ENCODE results near the gene ZFX. TPM values are rescaled to one million over a fixed set of nuclear protein-coding genes. Genes with fewer than 3 reads are reported as not detected.

Gene ZFX
- total RNA-seq, 1 experiment from 2014 or later: 66.8 TPM

- Histone ChIP-seq H3T11ph (ENCODE audit: low read length) (no peak overlapping the region), H2BK15ac (ENCODE audit: low read depth, low read length) (no peak overlapping the region), H3K18ac (ENCODE audit: insufficient read length, low read depth, low read length) (no peak overlapping the region), H3K27me3 (ENCODE audit: insufficient read depth, low read length) (no peaks in the 10 kb centered on the region; the same call in 1 of the 2 replicates), H3K9me3 (ENCODE audit: control insufficient read depth, low read depth, low read length) (no peaks in the 10 kb centered on the region), H3K23ac (ENCODE audit: insufficient read length, low read depth, low read length) (no peak overlapping the region), H3K27ac (ENCODE audit: insufficient read length, low read depth, low read length) (no peak overlapping the region), H2BK20ac (ENCODE audit: low read depth, low read length, poor library complexity, severe bottlenecking) (no peak overlapping the region), H4K20me1 (ENCODE audit: control insufficient read depth, insufficient read depth, insufficient read length) (no peaks in the 10 kb centered on the region), H4K8ac (replicated peaks; ENCODE audit: insufficient read length, low read depth, low read length) (no peak overlapping the region), H4K5ac (ENCODE audit: insufficient read length, low read depth, low read length) (no peak overlapping the region), H3K4me1 (ENCODE audit: insufficient read depth, low read length) (no peaks in the 10 kb centered on the region), H2BK120ac (ENCODE audit: low read depth, low read length, poor library complexity, severe bottlenecking) (no peak overlapping the region), H2AK5ac (ENCODE audit: insufficient read length, low read length) (no peak overlapping the region), H4K91ac (ENCODE audit: insufficient read length, low read depth, low read length) (no peak overlapping the region), H2BK5ac (ENCODE audit: insufficient read length, low read length) (no peak overlapping the region), H3K9ac (ENCODE audit: extremely low read depth, insufficient read length, low read length) (no peak overlapping the region), H3K79me1 (ENCODE audit: insufficient read depth, low read depth, low read length, poor library complexity, severe bottlenecking) (peaks cover 7% of the 10 kb centered on the region), H3K4ac (ENCODE audit: low read depth, low read length) (no peak overlapping the region), H3K79me2 (ENCODE audit: insufficient read depth, low read length) (peaks cover 5% of the 10 kb centered on the region; the same call in 1 of the 2 replicates), H2AFZ (ENCODE audit: low read length) (no peak overlapping the region), H3K23me2 (ENCODE audit: insufficient read length, low read depth, low read length, poor library complexity, severe bottlenecking) (no peaks in the 10 kb centered on the region), H2BK12ac (ENCODE audit: insufficient read length, low read depth, low read length) (no peak overlapping the region), H3K4me2 (ENCODE audit: insufficient read depth, insufficient read length, low read length) (no peak overlapping the region), H3K56ac (ENCODE audit: insufficient read length, low read depth, low read length) (no peak overlapping the region), H3K14ac (ENCODE audit: insufficient read depth, low read length) (no peak overlapping the region)
- no peak overlapping the region for H3K4me3 Mint-ChIP-seq
- TF ChIP-seq CTCF (conservative IDR thresholded peaks at IDR 0.05): no peak
- no peak for DNase-seq
- H3K9me3 Mint-ChIP-seq: no peaks in the 10 kb centered on the region
- H3K4me1 Mint-ChIP-seq: peaks cover 10 to 11% of the 10 kb centered on the region in 2 experiments; a peak in 3 of 4 replicates
- WGBS (ENCODE audit: extremely low coverage, insufficient read length, low lambda C conversion rate): no CpG with 5 or more reads among the region's 2 CpGs
- H3K36me3 Mint-ChIP-seq (ENCODE audit: insufficient read depth in 1 of 3, low read depth in 3 of 3): peaks cover 5 to 20% (median 18%) of the 10 kb centered on the region in 3 experiments; a peak in 6 of 7 replicates
- no peaks in the 10 kb centered on the region for H3K27me3 Mint-ChIP-seq (ENCODE audit: low read depth)
- peak overlapping the region in 2 of 3 experiments; percentile 68 to 93; a peak in 4 of 7 replicates for H3K27ac Mint-ChIP-seq
These were observed 41.1 kb downstream of the ZFX start for GRCh38 chrX:24190500-24191156.
